K562 (cell line): ENCODE data around the gene CEP89. TPM values are rescaled to one million over a fixed set of nuclear protein-coding genes. Genes with fewer than 3 reads are reported as not detected.

ENCODE experiments used
- ARNT ChIP-seq, 2 experiments: fragments of 450-650 bp; IDR thresholded peaks; 2 replicates each; pipeline ENCODE4 v1.6.1; 2016; ENCODE audit warnings: mild to moderate bottlenecking in 1 of 2
- ETV6 ChIP-seq, 3 experiments: fragments of 150-350 bp in 1 of 3; sonication (generic) in 1 of 3; formaldehyde crosslinking in 1 of 3; IDR thresholded peaks; 2 replicates each; pipeline versions ENCODE4 v1.6.1 to v1.8.0; 2014 to 2022; ENCODE audit warnings: borderline replicate concordance in 2 of 3, low read depth in 2 of 3, antibody characterized with exemption in 1 of 3, low read length in 1 of 3, mild to moderate bottlenecking in 1 of 3, missing genetic modification reagents in 1 of 3
- MAZ ChIP-seq, 2 experiments: fragments of 450-650 bp in 1 of 2; sonication (generic) in 1 of 2; formaldehyde crosslinking; IDR thresholded peaks in 1 of 2; conservative IDR thresholded peaks in 1 of 2; 2 replicates each; pipeline versions ENCODE4 v1.4.0 to v1.5.0; 2020; ENCODE audit warnings: mild to moderate bottlenecking in 1 of 2, missing genetic modification reagents in 1 of 2
- OTX1 ChIP-seq: fragments of 450-650 bp; formaldehyde crosslinking; IDR thresholded peaks from 2 replicates; pipeline ENCODE4 v1.4.0; 2022; ENCODE audit warnings: mild to moderate bottlenecking
- RBBP5 ChIP-seq: fragments of 200-600 bp; sonication (generic); IDR thresholded peaks from 2 replicates; pipeline ENCODE4 v1.6.1; 2012; ENCODE audit warnings: borderline replicate concordance, mild to moderate bottlenecking, low read length, control low read depth, inconsistent platforms; ENCODE audit not compliant: insufficient read depth, poor library complexity, severe bottlenecking
- RBM15 ChIP-seq: fragments of 200-400 bp; formaldehyde crosslinking; IDR thresholded peaks from 2 replicates; pipeline ENCODE4 v1.6.1; 2018; ENCODE audit warnings: mild to moderate bottlenecking, low read length, moderate library complexity; ENCODE audit not compliant: insufficient read depth
- TAF7 ChIP-seq: fragments of 450-650 bp; IDR thresholded peaks from 2 replicates; pipeline ENCODE4 v1.6.1; 2016; ENCODE audit warnings: missing genetic modification characterization, missing compliant biosample characterization
- ZEB2 ChIP-seq: fragments of 450-650 bp; IDR thresholded peaks from 2 replicates; pipeline ENCODE4 v1.6.1; 2016
- ZNF146 ChIP-seq: IDR thresholded peaks from one replicate; pipeline ENCODE4 v1.6.1; 2018; ENCODE audit warnings: missing compliant biosample characterization; ENCODE audit not compliant: unreplicated experiment
- ZNF75A ChIP-seq: fragments of 450-650 bp; formaldehyde crosslinking; IDR thresholded peaks from 2 replicates; pipeline ENCODE4 v1.4.0; 2020; ENCODE audit warnings: mild to moderate bottlenecking
- polyA plus RNA-seq, 8 experiments: library from polyadenylated mRNA; depleted of rRNA in 4 of 8; stranded (reverse) in 5 of 8; unstranded in 3 of 8; fragments of >200 nt; fragmentation: Nextera tagmentation in 2 of 8; fragmentation: Illumina TruSeq in 1 of 8; extraction: Ambion mirVana in 2 of 8; extraction: Trizol in 1 of 8; gene quantifications; 2 replicates each; pipeline versions ENCODE4 v1.2.1 to v1.2.3, GENCODE V29; 2011 to 2014; ENCODE audit warnings: inconsistent platforms in 1 of 8, missing spikeins in 1 of 8
- total RNA-seq, 7 experiments: library from RNA; depleted of rRNA in 6 of 7; stranded (reverse); fragments of >200 nt in 6 of 7; fragmentation: Illumina TruSeq in 2 of 7; extraction: Trizol in 2 of 7; gene quantifications; 2 replicates each; pipeline versions ENCODE4 v1.2.1 to v1.2.3, GENCODE V29; 2011 to 2021; ENCODE audit warnings: low replicate concordance in 1 of 7
- TF ChIP-seq, protein P1 (sequence below), 2 experiments: fragments of 450-650 bp in 1 of 2; sonication (generic) in 1 of 2; formaldehyde crosslinking in 1 of 2; IDR thresholded peaks; 2 replicates each; pipeline versions ENCODE4 v1.7.1 to v1.9.0; 2016 to 2022; ENCODE audit warnings: inconsistent platforms in 1 of 2, mild to moderate bottlenecking in 1 of 2, missing genetic modification reagents in 1 of 2
- TF ChIP-seq, protein P2 (sequence below): sonication (generic); formaldehyde crosslinking; IDR thresholded peaks from 2 replicates; pipeline ENCODE4 v1.8.1; 2023; ENCODE audit warnings: mild to moderate bottlenecking, missing genetic modification reagents
- TF ChIP-seq, protein P3 (sequence below): sonication (generic); formaldehyde crosslinking; IDR thresholded peaks from 2 replicates; pipeline ENCODE4 v1.8.1; 2023; ENCODE audit warnings: mild to moderate bottlenecking, missing genetic modification reagents

CEP89 gene
- total and polyA plus RNA-seq, 9 of the 15 experiments (the other 6 are each of a cell fraction or from before 2014, with no cell fraction given), result 5.5 to 15.0 (median 7.2) TPM

DNA sequence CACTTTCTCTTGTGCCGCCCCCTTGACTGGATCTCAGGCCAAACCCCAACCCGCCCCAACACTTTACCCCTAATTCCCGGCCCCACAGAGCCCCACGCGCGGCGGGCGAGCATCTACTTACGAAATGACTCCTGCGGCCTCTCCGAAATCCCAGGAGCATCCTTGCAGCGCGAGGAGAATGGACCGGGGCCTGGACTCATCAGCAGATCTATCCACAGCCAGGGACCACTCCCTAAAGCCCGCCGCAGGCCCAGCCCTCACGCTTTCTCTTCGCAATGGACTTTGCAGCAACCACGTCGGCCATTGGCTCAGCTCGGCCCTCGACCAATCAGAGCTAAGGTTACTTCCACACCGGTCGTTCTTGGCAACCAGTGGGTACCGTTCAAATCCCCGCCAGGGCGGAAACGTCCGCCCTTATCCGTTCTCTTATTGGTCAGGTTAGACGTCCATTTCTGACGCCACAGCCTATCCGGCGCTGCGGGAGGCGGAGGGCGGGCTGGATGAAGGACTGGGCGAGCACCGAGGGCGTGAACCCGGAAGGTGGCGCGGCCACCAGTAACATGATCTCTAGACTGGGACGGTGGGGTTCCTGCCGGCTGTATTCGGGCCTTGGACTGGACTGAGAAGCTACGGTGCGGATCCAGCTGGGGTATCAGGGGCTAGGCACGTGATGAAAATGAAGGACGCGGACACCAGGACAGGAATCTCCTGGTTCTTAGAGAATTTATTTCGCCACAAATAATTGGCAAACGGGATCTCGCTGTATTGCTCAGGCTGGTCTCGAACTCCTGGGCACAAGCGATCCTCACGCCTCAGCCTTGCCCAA lies at the start of gene CEP89, which contains the start of gene FAAP24 (continued):
- TF ChIP-seq, protein P1, sequence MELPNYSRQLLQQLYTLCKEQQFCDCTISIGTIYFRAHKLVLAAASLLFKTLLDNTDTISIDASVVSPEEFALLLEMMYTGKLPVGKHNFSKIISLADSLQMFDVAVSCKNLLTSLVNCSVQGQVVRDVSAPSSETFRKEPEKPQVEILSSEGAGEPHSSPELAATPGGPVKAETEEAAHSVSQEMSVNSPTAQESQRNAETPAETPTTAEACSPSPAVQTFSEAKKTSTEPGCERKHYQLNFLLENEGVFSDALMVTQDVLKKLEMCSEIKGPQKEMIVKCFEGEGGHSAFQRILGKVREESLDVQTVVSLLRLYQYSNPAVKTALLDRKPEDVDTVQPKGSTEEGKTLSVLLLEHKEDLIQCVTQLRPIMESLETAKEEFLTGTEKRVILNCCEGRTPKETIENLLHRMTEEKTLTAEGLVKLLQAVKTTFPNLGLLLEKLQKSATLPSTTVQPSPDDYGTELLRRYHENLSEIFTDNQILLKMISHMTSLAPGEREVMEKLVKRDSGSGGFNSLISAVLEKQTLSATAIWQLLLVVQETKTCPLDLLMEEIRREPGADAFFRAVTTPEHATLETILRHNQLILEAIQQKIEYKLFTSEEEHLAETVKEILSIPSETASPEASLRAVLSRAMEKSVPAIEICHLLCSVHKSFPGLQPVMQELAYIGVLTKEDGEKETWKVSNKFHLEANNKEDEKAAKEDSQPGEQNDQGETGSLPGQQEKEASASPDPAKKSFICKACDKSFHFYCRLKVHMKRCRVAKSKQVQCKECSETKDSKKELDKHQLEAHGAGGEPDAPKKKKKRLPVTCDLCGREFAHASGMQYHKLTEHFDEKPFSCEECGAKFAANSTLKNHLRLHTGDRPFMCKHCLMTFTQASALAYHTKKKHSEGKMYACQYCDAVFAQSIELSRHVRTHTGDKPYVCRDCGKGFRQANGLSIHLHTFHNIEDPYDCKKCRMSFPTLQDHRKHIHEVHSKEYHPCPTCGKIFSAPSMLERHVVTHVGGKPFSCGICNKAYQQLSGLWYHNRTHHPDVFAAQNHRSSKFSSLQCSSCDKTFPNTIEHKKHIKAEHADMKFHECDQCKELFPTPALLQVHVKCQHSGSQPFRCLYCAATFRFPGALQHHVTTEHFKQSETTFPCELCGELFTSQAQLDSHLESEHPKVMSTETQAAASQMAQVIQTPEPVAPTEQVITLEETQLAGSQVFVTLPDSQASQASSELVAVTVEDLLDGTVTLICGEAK (IDR thresholded peaks at IDR 0.05), result peak; percentile 90
- TF ChIP-seq, protein P1 (CRISPR knock-in tag; IDR thresholded peaks at IDR 0.05), result no peak
- TF ChIP-seq RBM15 (no peak), MAZ (CRISPR knock-in tag; conservative IDR thresholded peaks at IDR 0.05 in 1 of 2, IDR thresholded peaks at IDR 0.05 in 1 of 2) (peak in 1 of 2 experiments; percentile 33; a peak in 2 of 4 replicates), ETV6 (IDR thresholded peaks at IDR 0.05; ENCODE audit: borderline replicate concordance in 1 of 2, low read depth in 2 of 2, low read length in 1 of 2) (no peak), ETV6 (CRISPR knock-in tag; IDR thresholded peaks at IDR 0.05; ENCODE audit: borderline replicate concordance) (no peak), TAF7 (tag) (peak; percentile 73; the same call in 1 of the 2 replicates), ARNT (IDR thresholded peaks at IDR 0.05) (no peak), OTX1 (no peak), ZNF75A (no peak), ZNF146 (CRISPR knock-in tag) (no peak), ZEB2 (no peak), RBBP5 (no peak)
- TF ChIP-seq, protein P2, sequence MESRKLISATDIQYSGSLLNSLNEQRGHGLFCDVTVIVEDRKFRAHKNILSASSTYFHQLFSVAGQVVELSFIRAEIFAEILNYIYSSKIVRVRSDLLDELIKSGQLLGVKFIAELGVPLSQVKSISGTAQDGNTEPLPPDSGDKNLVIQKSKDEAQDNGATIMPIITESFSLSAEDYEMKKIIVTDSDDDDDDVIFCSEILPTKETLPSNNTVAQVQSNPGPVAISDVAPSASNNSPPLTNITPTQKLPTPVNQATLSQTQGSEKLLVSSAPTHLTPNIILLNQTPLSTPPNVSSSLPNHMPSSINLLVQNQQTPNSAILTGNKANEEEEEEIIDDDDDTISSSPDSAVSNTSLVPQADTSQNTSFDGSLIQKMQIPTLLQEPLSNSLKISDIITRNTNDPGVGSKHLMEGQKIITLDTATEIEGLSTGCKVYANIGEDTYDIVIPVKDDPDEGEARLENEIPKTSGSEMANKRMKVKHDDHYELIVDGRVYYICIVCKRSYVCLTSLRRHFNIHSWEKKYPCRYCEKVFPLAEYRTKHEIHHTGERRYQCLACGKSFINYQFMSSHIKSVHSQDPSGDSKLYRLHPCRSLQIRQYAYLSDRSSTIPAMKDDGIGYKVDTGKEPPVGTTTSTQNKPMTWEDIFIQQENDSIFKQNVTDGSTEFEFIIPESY (CRISPR knock-in tag), result no peak
- TF ChIP-seq, protein P3, sequence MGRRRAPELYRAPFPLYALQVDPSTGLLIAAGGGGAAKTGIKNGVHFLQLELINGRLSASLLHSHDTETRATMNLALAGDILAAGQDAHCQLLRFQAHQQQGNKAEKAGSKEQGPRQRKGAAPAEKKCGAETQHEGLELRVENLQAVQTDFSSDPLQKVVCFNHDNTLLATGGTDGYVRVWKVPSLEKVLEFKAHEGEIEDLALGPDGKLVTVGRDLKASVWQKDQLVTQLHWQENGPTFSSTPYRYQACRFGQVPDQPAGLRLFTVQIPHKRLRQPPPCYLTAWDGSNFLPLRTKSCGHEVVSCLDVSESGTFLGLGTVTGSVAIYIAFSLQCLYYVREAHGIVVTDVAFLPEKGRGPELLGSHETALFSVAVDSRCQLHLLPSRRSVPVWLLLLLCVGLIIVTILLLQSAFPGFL, result no peak
